ENCODE data around the gene RPTOR.

Gene RPTOR

GRCh38 chr17:80817321-80817845 is 272.7 kb downstream of the RPTOR start:
- no peak overlapping the region for H3K9ac ChIP-seq (ENCODE audit: low read length)
- H3K36me3 ChIP-seq (ENCODE audit: control insufficient read depth, insufficient read depth, low read length, severe bottlenecking) = peaks cover 11% of the 10 kb centered on the region
- no peak overlapping the region for H3K4me3 ChIP-seq (ENCODE audit: low read length)
- H3K4me1 ChIP-seq (ENCODE audit: control insufficient read depth, insufficient read depth, low read length) = no peaks in the 10 kb centered on the region
- no peak for DNase-seq (ENCODE audit: low read depth)
- H3K9me3 ChIP-seq (ENCODE audit: control insufficient read depth, low read length) = no peaks in the 10 kb centered on the region
- no peaks in the 10 kb centered on the region for H3K27me3 ChIP-seq (replicated peaks; ENCODE audit: control insufficient read depth, insufficient read depth, low read length)

DNA sequence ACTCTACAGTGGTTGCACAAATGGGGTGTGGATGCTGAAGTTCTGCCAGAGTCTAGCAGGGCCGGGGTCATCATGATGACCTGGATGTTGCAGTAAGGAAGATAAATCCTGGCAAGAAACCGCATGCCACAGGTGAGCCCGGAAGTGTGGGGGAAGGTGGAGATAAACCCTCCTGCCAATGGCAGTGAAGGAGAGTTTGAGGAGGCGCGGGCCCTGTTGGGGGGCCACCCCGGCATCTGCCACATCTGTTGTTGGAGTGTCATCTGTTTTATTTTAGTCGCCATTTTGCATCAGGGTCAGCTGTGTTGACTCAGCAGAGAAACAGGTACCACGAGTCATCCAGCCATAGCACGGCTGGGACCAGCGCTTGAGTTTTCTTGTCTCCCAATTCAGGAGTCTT is 273.2 kb downstream of the RPTOR start:
- H3K9ac ChIP-seq (ENCODE audit: low read length) = no peak overlapping the region
- H3K36me3 ChIP-seq (ENCODE audit: control insufficient read depth, insufficient read depth, low read length, severe bottlenecking) = peaks cover 7% of the 10 kb centered on the region
- peak; percentile 16 for DNase-seq (ENCODE audit: low read depth)
- H3K4me3 ChIP-seq (ENCODE audit: low read length) = no peak overlapping the region
- no peaks in the 10 kb centered on the region for H3K27me3 ChIP-seq (replicated peaks; ENCODE audit: control insufficient read depth, insufficient read depth, low read length)
- H3K9me3 ChIP-seq (ENCODE audit: control insufficient read depth, low read length) = no peaks in the 10 kb centered on the region
- H3K4me1 ChIP-seq (ENCODE audit: control insufficient read depth, insufficient read depth, low read length) = no peaks in the 10 kb centered on the region

DNA sequence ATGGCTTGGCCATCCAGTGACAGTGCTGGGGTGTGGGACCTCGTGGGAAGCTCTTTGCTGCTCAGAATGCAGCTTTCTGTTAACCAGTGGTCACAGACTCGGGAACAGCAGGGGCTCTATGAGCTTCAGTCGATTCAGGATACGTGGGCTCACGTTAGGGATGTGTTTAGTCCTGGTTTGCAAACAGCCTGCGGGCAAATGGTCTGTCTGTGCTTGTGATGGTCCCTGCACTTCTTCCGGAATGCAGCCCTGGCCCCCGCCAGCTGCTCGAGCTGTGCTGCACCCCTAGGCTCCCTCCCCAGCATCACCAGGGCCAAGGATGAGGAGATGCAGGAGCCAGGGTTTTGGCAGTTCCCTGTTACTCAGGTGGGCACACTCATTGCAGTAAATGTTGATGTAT is 274.2 kb downstream of the RPTOR start:
- Histone ChIP-seq H3K36me3 (ENCODE audit: control insufficient read depth, insufficient read depth, low read length, severe bottlenecking) (peaks cover 16% of the 10 kb centered on the region), H3K9ac (ENCODE audit: low read length) (no peak overlapping the region), H3K9me3 (ENCODE audit: control insufficient read depth, low read length) (no peaks in the 10 kb centered on the region), H3K4me3 (ENCODE audit: low read length) (no peak overlapping the region), H3K4me1 (ENCODE audit: control insufficient read depth, insufficient read depth, low read length) (no peaks in the 10 kb centered on the region), H3K27me3 (replicated peaks; ENCODE audit: control insufficient read depth, insufficient read depth, low read length) (no peaks in the 10 kb centered on the region)
- no peak for DNase-seq (ENCODE audit: low read depth)

- no peak overlapping the region for H3K4me3 ChIP-seq (ENCODE audit: low read length)
- DNase-seq (ENCODE audit: low read depth) = no peak
- H3K9ac ChIP-seq (ENCODE audit: low read length) = no peak overlapping the region
- H3K9me3 ChIP-seq (ENCODE audit: control insufficient read depth, low read length) = no peaks in the 10 kb centered on the region
- H3K36me3 ChIP-seq (ENCODE audit: control insufficient read depth, insufficient read depth, low read length, severe bottlenecking) = peaks cover 18% of the 10 kb centered on the region
- no peaks in the 10 kb centered on the region for H3K27me3 ChIP-seq (replicated peaks; ENCODE audit: control insufficient read depth, insufficient read depth, low read length)
- H3K4me1 ChIP-seq (ENCODE audit: control insufficient read depth, insufficient read depth, low read length) = no peaks in the 10 kb centered on the region
These were observed 275.0 kb downstream of the RPTOR start for GRCh38 chr17:80819422-80820164.

DNA sequence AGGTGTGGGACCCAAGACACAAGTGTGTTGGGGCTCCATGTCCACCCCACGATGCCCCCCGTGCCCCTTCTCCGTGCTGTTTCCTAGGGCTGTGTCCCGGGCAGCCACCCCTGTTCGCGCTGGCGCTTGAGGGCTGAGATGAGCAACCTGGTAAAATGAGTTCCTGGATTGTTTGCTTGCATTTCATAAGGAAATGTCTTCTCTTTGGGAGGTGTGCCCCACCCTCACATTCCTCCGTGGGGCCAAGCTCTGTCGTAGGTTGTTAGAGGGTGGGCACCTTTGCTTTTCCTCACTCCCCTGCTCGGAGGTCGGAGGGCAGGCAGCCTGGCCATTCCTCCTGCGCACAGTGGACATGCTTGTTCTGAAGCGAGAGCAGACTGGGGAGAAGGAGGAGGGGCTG is 275.7 kb downstream of the RPTOR start:
- H3K36me3 ChIP-seq (ENCODE audit: control insufficient read depth, insufficient read depth, low read length, severe bottlenecking) = peaks cover 15% of the 10 kb centered on the region
- no peak overlapping the region for H3K9ac ChIP-seq (ENCODE audit: low read length)
- H3K27me3 ChIP-seq (replicated peaks; ENCODE audit: control insufficient read depth, insufficient read depth, low read length) = no peaks in the 10 kb centered on the region
- H3K9me3 ChIP-seq (ENCODE audit: control insufficient read depth, low read length) = no peaks in the 10 kb centered on the region
- H3K4me1 ChIP-seq (ENCODE audit: control insufficient read depth, insufficient read depth, low read length) = no peaks in the 10 kb centered on the region
- H3K4me3 ChIP-seq (ENCODE audit: low read length) = no peak overlapping the region
- DNase-seq (ENCODE audit: low read depth) = no peak

DNA sequence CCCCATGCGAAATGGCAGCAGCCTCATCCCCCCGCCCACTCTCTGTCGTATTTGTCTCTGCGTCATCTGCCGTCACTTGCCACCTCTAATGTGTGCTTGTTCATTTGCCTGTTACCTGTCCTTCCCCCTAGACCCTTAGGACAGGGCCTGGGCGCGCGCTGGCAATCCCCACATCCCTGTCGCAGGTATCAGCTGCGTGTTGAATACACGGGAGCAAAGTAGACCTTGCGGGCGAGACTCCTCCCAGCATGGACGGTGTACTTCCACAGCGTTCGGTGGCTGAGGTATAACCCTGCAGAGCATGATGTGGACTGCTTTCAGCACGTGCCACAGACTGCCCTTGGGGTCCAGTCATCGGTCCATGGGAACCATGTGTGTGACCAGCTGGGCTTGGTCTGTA is 276.9 kb downstream of the RPTOR start:
- no peak for DNase-seq (ENCODE audit: low read depth)
- Histone ChIP-seq H3K36me3 (ENCODE audit: control insufficient read depth, insufficient read depth, low read length, severe bottlenecking) (peaks cover 15% of the 10 kb centered on the region), H3K9ac (ENCODE audit: low read length) (no peak overlapping the region), H3K4me3 (ENCODE audit: low read length) (no peak overlapping the region), H3K27me3 (replicated peaks; ENCODE audit: control insufficient read depth, insufficient read depth, low read length) (no peaks in the 10 kb centered on the region), H3K9me3 (ENCODE audit: control insufficient read depth, low read length) (no peaks in the 10 kb centered on the region), H3K4me1 (ENCODE audit: control insufficient read depth, insufficient read depth, low read length) (peaks cover 2% of the 10 kb centered on the region)

GRCh38 chr17:80822021-80822699 is 277.5 kb downstream of the RPTOR start:
- Histone ChIP-seq H3K27me3 (replicated peaks; ENCODE audit: control insufficient read depth, insufficient read depth, low read length) (no peaks in the 10 kb centered on the region), H3K36me3 (ENCODE audit: control insufficient read depth, insufficient read depth, low read length, severe bottlenecking) (peaks cover 15% of the 10 kb centered on the region), H3K9me3 (ENCODE audit: control insufficient read depth, low read length) (no peaks in the 10 kb centered on the region), H3K4me1 (ENCODE audit: control insufficient read depth, insufficient read depth, low read length) (peaks cover 8% of the 10 kb centered on the region), H3K9ac (ENCODE audit: low read length) (no peak overlapping the region), H3K4me3 (ENCODE audit: low read length) (no peak overlapping the region)
- no peak for DNase-seq (ENCODE audit: low read depth)

DNA sequence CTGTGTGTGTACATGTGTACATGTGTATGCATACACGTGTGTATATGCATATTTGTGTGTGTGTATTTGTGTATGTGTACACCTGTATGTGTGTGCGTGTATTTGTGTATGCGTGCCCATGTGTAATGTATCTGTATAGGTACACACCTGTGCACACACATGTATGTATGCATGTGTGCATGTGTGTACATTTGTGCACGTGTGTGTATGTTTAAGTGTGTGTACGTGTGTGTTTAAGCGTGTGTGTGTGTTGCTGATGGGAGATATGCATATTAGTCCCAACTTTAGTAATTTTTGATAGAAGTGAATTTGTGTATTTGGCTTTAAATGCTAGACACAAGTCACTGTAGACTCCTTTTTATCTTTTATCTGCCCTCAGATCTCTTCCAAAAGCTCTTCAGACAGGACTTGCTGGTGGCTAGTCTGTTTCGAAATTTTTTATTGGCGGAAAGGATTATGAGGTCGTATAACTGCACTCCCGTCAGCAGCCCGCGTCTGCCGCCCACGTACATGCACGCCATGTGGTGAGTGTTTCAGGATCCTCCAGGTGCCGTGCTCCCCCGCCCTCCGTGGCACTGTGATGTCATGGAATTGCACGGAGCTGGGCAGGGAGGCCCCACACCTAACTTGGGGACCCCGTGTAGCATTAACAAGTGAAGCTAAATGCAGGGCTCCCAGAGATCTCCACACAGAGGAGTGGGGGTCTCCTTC is 278.2 kb downstream of the RPTOR start:
- Histone ChIP-seq H3K4me3 (ENCODE audit: low read length) (no peak overlapping the region), H3K9ac (ENCODE audit: low read length) (no peak overlapping the region), H3K36me3 (ENCODE audit: control insufficient read depth, insufficient read depth, low read length, severe bottlenecking) (peaks cover 15% of the 10 kb centered on the region), H3K27me3 (replicated peaks; ENCODE audit: control insufficient read depth, insufficient read depth, low read length) (no peaks in the 10 kb centered on the region), H3K9me3 (ENCODE audit: control insufficient read depth, low read length) (no peaks in the 10 kb centered on the region), H3K4me1 (ENCODE audit: control insufficient read depth, insufficient read depth, low read length) (peaks cover 12% of the 10 kb centered on the region)
- DNase-seq (ENCODE audit: low read depth) = no peak

- Histone ChIP-seq H3K9ac (ENCODE audit: low read length) (no peak overlapping the region), H3K4me1 (ENCODE audit: control insufficient read depth, insufficient read depth, low read length) (peaks cover 12% of the 10 kb centered on the region), H3K9me3 (ENCODE audit: control insufficient read depth, low read length) (no peaks in the 10 kb centered on the region)
These were observed 280.2 kb downstream of the RPTOR start for GRCh38 chr17:80824549-80825470.

DNA sequence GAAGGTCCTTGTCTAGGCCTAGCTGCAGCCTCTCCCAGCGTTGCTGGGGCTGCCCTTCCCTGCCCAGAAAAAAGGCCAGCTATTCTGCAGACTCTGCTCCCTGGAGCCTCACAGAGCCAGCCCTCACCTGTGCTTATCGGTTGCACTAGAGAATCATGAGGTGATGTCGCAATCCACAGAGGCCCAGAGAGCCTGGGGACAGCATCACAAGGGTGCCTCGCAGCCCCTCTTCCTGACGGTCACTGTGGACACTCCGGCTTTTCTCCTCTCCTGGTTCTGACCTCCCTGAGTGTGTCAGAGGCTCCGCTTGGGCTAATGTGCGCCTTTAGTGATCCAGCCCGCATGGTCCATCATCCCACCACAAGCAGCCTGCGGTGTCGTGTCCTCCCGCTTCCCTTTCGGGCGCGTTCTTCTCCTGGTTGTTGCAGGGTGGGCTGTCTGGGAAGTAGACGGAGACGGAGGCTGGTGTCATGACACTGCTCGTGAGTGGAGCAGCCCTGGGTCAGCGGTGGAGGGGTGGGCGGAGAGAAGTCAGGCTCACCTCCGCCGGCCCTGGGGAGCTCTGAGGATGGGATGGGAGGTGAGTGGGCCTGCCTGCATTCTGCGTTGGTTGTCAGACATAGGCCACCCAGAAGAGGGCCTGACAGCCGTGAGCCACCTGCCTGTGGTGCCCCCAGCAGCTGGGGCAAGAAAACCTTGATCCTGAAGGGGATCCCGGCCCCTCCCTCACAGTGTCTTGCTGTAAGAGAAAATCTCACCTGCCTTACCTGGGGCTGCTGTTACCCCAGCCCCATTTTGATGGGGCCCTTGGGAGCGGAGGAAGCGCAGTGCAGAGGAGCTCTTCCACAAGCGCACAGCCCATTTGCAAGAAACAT is 281.1 kb downstream of the RPTOR start:
- no peak overlapping the region for H3K4me3 ChIP-seq (ENCODE audit: low read length)
- H3K27me3 ChIP-seq (replicated peaks; ENCODE audit: control insufficient read depth, insufficient read depth, low read length) = no peaks in the 10 kb centered on the region
- peaks cover 15% of the 10 kb centered on the region for H3K36me3 ChIP-seq (ENCODE audit: control insufficient read depth, insufficient read depth, low read length, severe bottlenecking)
- H3K4me1 ChIP-seq (ENCODE audit: control insufficient read depth, insufficient read depth, low read length) = peaks cover 12% of the 10 kb centered on the region
- H3K9me3 ChIP-seq (ENCODE audit: control insufficient read depth, low read length) = no peaks in the 10 kb centered on the region
- no peak for DNase-seq (ENCODE audit: low read depth)
- no peak overlapping the region for H3K9ac ChIP-seq (ENCODE audit: low read length)

More at GRCh38 chr17:80824549-80825470, 280.2 kb downstream of the RPTOR start:
- DNase-seq (ENCODE audit: low read depth) = no peak
- Histone ChIP-seq H3K36me3 (ENCODE audit: control insufficient read depth, insufficient read depth, low read length, severe bottlenecking) (peaks cover 15% of the 10 kb centered on the region), H3K4me3 (ENCODE audit: low read length) (no peak overlapping the region), H3K27me3 (replicated peaks; ENCODE audit: control insufficient read depth, insufficient read depth, low read length) (no peaks in the 10 kb centered on the region)

All from adipocyte (in vitro differentiated cells).